Endothelial cell of umbilical vein (primary cell): ENCODE measurements around the gene MTHFR. TPM values are rescaled to one million over a fixed set of nuclear protein-coding genes. Genes with fewer than 3 reads are reported as not detected.

Source experiments
- BruUV-seq: library from RNA; stranded (reverse); fragments of 400-500 nt; replicated peaks from 2 replicates; lab custom pipeline; 2021; lab: Mats Ljungman, UMichigan
- CTCF ChIA-PET: fragments of 300-600, 350-600 bp; sonication (Branson Sonifier 250); formaldehyde crosslinking; loops from one replicate; lab custom pipeline; 2021; ENCODE audit warnings: antibody characterized with exemption, inconsistent platforms; lab: Charles Lee
- POLR2A ChIA-PET: fragments of 300-600, 350-600 bp; sonication (Branson Sonifier 250); formaldehyde crosslinking; loops from one replicate; lab custom pipeline; 2021; ENCODE audit warnings: antibody characterized with exemption, inconsistent platforms; lab: Charles Lee
- DNase-seq: peaks from one replicate; pipeline ENCODE4 v3.0.0-alpha.2; 2011; ENCODE audit warnings: low read depth, low spot score
- FAIRE-seq: peaks from 2 replicates; lab custom pipeline; 2011; peaks lifted over from hg19 to GRCh38; lab: Jason Lieb, UNC
- H2AFZ ChIP-seq: 2 replicates; pipeline ENCODE4 v1.6.0; 2012; ENCODE audit warnings: low read depth, low read length, control low read depth, inconsistent platforms
- H3K27ac ChIP-seq: 2 replicates; pipeline ENCODE4 v1.5.1; 2011; ENCODE audit warnings: low read depth, mild to moderate bottlenecking, control low read depth, low read length, moderate library complexity; ENCODE audit not compliant: insufficient read depth
- H3K27me3 ChIP-seq, 2 experiments: 2 replicates each; pipeline versions ENCODE4 v1.6.0 to v1.6.1; 2011; ENCODE audit warnings: low read length in 2 of 2, mixed read lengths in 1 of 2; ENCODE audit not compliant: control insufficient read depth in 2 of 2, insufficient read depth in 2 of 2
- H3K36me3 ChIP-seq, 2 experiments: 2 replicates in 1 of 2; 3 replicates in 1 of 2; pipeline ENCODE4 v1.5.1; 2011; ENCODE audit warnings: low read length in 2 of 2, mild to moderate bottlenecking in 1 of 2, moderate library complexity in 1 of 2; ENCODE audit not compliant: control insufficient read depth in 2 of 2, insufficient read depth in 2 of 2; ENCODE audit errors: extremely low read depth in 1 of 2
- H3K4me1 ChIP-seq: 3 replicates; pipeline ENCODE4 v1.5.1; 2011; ENCODE audit warnings: mild to moderate bottlenecking, low read length; ENCODE audit not compliant: control insufficient read depth, insufficient read depth; ENCODE audit errors: extremely low read depth
- H3K4me2 ChIP-seq: 2 replicates; pipeline ENCODE4 v1.6.1; 2011; ENCODE audit warnings: low read length, control low read depth, mixed read lengths; ENCODE audit not compliant: insufficient read depth
- H3K4me3 ChIP-seq, 3 experiments: fragments of 200-600 bp in 1 of 3; sonication (generic), shearing (Covaris generic) in 1 of 3; replicated peaks in 1 of 3; 2 replicates each; pipeline ENCODE4 v1.5.1; 2011 to 2016; ENCODE audit warnings: control low read depth in 3 of 3, low read length in 3 of 3, mild to moderate bottlenecking in 2 of 3, inconsistent platforms in 1 of 3, low read depth in 1 of 3, moderate library complexity in 1 of 3; ENCODE audit not compliant: insufficient read depth in 1 of 3
- H3K79me2 ChIP-seq: 2 replicates; pipeline ENCODE4 v1.6.0; 2012; ENCODE audit warnings: low read length, inconsistent platforms; ENCODE audit not compliant: control insufficient read depth, insufficient read depth
- H3K9ac ChIP-seq: replicated peaks from 2 replicates; pipeline ENCODE3; 2011; ENCODE audit warnings: low read length, control low read depth; ENCODE audit not compliant: insufficient read depth; ENCODE audit errors: extremely low read depth
- H3K9me1 ChIP-seq: replicated peaks from 3 replicates; pipeline ENCODE4 v1.6.0; 2011; ENCODE audit warnings: mild to moderate bottlenecking, low read length; ENCODE audit not compliant: control insufficient read depth, insufficient read depth; ENCODE audit errors: extremely low read depth
- H3K9me3 ChIP-seq: replicated peaks from 2 replicates; pipeline ENCODE4 v1.5.1; 2012; ENCODE audit warnings: low read length, inconsistent platforms; ENCODE audit not compliant: control insufficient read depth, insufficient read depth
- H4K20me1 ChIP-seq: replicated peaks from 2 replicates; pipeline ENCODE3; 2011; ENCODE audit warnings: mild to moderate bottlenecking, low read length; ENCODE audit not compliant: control insufficient read depth, insufficient read depth; ENCODE audit errors: extremely low read depth
- EZH2 ChIP-seq: IDR thresholded peaks from 2 replicates; pipeline ENCODE4 v1.6.1; 2012; ENCODE audit warnings: borderline replicate concordance, low read depth, mild to moderate bottlenecking, moderate library complexity, low read length, inconsistent platforms; ENCODE audit not compliant: severe bottlenecking
- FOS ChIP-seq: IDR thresholded peaks from 2 replicates; pipeline ENCODE4 v1.6.1; 2011; ENCODE audit warnings: mild to moderate bottlenecking, low read length, moderate library complexity, borderline replicate concordance; ENCODE audit not compliant: insufficient read depth
- dilution Hi-C: fragments of 300-500 bp; cut with MboI; formaldehyde crosslinking; loops from one replicate; pipeline ENCODE4 v1.15.0; 2019; ENCODE audit warnings: low sequenced_read_pairs; ENCODE audit not compliant: extremely low pct_ligation_motif_present
- intact Hi-C: fragments of 100-400 bp; cut with micrococcal nuclease; formaldehyde crosslinking; loops from one replicate; pipeline ENCODE4 v1.10.0; 2022
- polyA plus RNA-seq, 4 experiments: library from polyadenylated mRNA; depleted of rRNA in 3 of 4; stranded (reverse) in 3 of 4; unstranded in 1 of 4; fragments of >200 nt; gene quantifications; 2 replicates each; pipeline versions ENCODE4 v1.2.1 to v1.2.3, GENCODE V29; 2011 to 2012; ENCODE audit warnings: missing spikeins in 1 of 4
- total RNA-seq: library from RNA; stranded (reverse); gene quantifications from 2 replicates; pipeline ENCODE4 v1.2.3, GENCODE V29; 2021

Gene MTHFR
- total and polyA plus RNA-seq, 2 donors (not counting 3 experiments of a cell fraction or from before 2014, with no cell fraction given): 13.8 to 25.3 TPM

DNA sequence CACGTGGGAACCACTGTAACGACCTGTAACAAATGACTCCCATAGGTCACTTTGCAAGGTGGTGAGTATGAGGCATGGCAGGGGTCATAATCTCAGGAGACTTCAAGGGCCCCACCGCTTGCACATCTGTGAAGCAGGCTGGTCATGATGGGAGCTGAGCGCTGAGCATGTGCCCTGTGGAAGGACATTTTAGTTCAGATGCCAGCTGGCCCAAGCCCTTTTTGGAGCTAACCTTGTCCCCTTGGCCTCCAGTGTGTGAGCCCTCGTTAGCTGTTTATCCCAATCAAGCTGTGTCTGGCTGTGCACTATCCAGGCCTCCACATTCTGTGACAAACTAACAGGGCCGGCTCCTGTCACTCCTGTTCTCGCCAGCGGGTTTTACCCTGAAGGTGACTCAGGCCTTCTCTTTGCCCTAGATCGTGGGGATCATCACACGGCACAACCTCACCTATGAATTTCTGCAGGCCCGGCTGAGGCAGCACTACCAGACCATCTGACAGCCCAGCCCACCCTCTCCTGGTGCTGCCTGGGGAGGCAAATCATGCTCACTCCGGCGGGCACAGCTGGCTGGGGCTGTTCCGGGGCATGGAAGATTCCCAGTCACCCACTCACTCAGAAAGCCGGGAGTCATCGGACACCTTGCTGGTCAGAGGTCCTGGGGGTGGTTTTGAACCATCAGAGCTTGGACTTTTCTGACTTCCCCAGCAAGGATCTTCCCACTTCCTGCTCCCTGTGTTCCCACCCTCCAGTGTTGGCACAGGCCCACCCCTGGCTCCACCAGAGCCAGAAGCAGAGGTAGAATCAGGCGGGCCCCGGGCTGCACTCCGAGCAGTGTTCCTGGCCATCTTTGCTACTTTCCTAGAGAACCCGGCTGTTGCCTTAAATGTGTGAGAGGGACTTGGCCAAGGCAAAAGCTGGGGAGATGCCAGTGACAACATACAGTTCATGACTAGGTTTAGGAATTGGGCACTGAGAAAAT lies 34.3 kb upstream of the MTHFR start:
- Histone ChIP-seq H3K9ac (no peak overlapping the region), H3K4me2 (no peak overlapping the region), H3K27me3 (no peaks in the 10 kb centered on the region), H3K27ac (no peak overlapping the region), H3K9me3 (no peaks in the 10 kb centered on the region), H3K4me1 (peaks cover 7% of the 10 kb centered on the region), H2AFZ (no peak overlapping the region), H3K4me3 (no peak overlapping the region), H3K9me1 (no peaks in the 10 kb centered on the region), H3K36me3 (peaks cover 18 to 57% of the 10 kb centered on the region in 2 experiments), H3K79me2 (no peaks in the 10 kb centered on the region), H4K20me1 (no peaks in the 10 kb centered on the region)
- dilution Hi-C loops: no loop called here
- DNase-seq (no peak), FAIRE-seq (no peak)
- ChIA-PET POLR2A (interaction anchor here (1.0 to 2.5 kb wide), 2 partner anchors 68 to 70 kb away, joined by 3 to 16 read pairs; no protein-coding TSS in a partner anchor), CTCF (interaction anchor here (0.8 to 5.2 kb wide), 4 partner anchors 9 to 142 kb away, joined by 3 to 42 read pairs (median 13); no protein-coding TSS in a partner anchor)
- TF ChIP-seq FOS (no peak), EZH2 (no peak)
- intact Hi-C loops: loop anchor here (2.0 kb wide), 1 partner anchor 127 kb away; no protein-coding TSS in a partner anchor
- no TSS peak for BruUV-seq
